Common myeloid progenitor, CD34-positive (primary cell): ENCODE results near the gene KLHL22.

ENCODE experiments used
- CTCF ChIA-PET: fragments of 350-600 bp; sonication (Branson Sonifier 250); formaldehyde crosslinking; loops from one replicate; lab custom pipeline; 2021; ENCODE audit warnings: antibody characterized with exemption; lab: Charles Lee
- POLR2A ChIA-PET: fragments of 350-600 bp; sonication (Branson Sonifier 250); formaldehyde crosslinking; loops from one replicate; lab custom pipeline; 2021; ENCODE audit warnings: antibody characterized with exemption; lab: Charles Lee
- DNase-seq, 3 donors: peaks; one replicate each; pipeline versions ENCODE4 v3.0.0 to v3.0.0-alpha.2; 2013
- H3K27ac ChIP-seq, 2 experiments: 1 replicate in 1 of 2; 2 replicates in 1 of 2; pipeline ENCODE4 v1.7.0; 2013; ENCODE audit warnings: inconsistent platforms in 2 of 2, low read length in 2 of 2, mild to moderate bottlenecking in 2 of 2, low read depth in 1 of 2, moderate library complexity in 1 of 2; ENCODE audit not compliant: severe bottlenecking in 2 of 2, insufficient read depth in 1 of 2, poor library complexity in 1 of 2
- H3K27me3 ChIP-seq, 5 experiments: replicated peaks in 2 of 5; 1 replicate in 3 of 5; 2 replicates in 2 of 5; pipeline versions ENCODE4 v1.6.1 to v1.7.0; 2013; ENCODE audit warnings: low read length in 4 of 5, mild to moderate bottlenecking in 2 of 5, moderate library complexity in 2 of 5, inconsistent platforms in 1 of 5; ENCODE audit not compliant: insufficient read depth in 5 of 5, control insufficient read depth in 4 of 5
- H3K36me3 ChIP-seq, 4 experiments: 1 replicate in 2 of 4; 2 replicates in 2 of 4; pipeline versions ENCODE4 v1.6.1 to v1.7.0; 2013; ENCODE audit warnings: low read length in 3 of 4, control low read depth in 1 of 4, mild to moderate bottlenecking in 1 of 4; ENCODE audit not compliant: control insufficient read depth in 4 of 4, insufficient read depth in 4 of 4
- H3K4me1 ChIP-seq, 4 experiments: 1 replicate in 3 of 4; 2 replicates in 1 of 4; pipeline versions ENCODE4 v1.6.1 to v1.7.1; 2013; ENCODE audit warnings: low read length in 3 of 4, mild to moderate bottlenecking in 3 of 4, control low read depth in 1 of 4, inconsistent platforms in 1 of 4, moderate library complexity in 1 of 4; ENCODE audit not compliant: control insufficient read depth in 4 of 4, insufficient read depth in 4 of 4; ENCODE audit errors: control extremely low read depth in 1 of 4
- H3K4me3 ChIP-seq, 7 experiments: 1 replicate in 4 of 7; 2 replicates in 3 of 7; pipeline versions ENCODE4 v1.5.1 to v1.7.0; 2013; ENCODE audit warnings: mild to moderate bottlenecking in 7 of 7, low read length in 6 of 7, moderate library complexity in 6 of 7, inconsistent platforms in 2 of 7, low read depth in 2 of 7, control low read depth in 1 of 7; ENCODE audit not compliant: insufficient read depth in 4 of 7, control insufficient read depth in 1 of 7; ENCODE audit errors: extremely low read depth in 1 of 7
- H3K9me3 ChIP-seq, 5 experiments: 1 replicate in 4 of 5; 2 replicates in 1 of 5; pipeline versions ENCODE4 v1.6.1 to v1.7.1; 2013; ENCODE audit warnings: low read length in 4 of 5, mild to moderate bottlenecking in 2 of 5, inconsistent platforms in 1 of 5, low read depth in 1 of 5, moderate library complexity in 1 of 5; ENCODE audit not compliant: control insufficient read depth in 4 of 5, insufficient read depth in 2 of 5; ENCODE audit errors: control extremely low read depth in 1 of 5
- WGBS: methylation state at CpG from one replicate; pipeline ENCODE4 v1.1.5; 2013; ENCODE audit not compliant: insufficient coverage; 5-methylcytosine and 5-hydroxymethylcytosine counted together

The KLHL22 gene

DNA sequence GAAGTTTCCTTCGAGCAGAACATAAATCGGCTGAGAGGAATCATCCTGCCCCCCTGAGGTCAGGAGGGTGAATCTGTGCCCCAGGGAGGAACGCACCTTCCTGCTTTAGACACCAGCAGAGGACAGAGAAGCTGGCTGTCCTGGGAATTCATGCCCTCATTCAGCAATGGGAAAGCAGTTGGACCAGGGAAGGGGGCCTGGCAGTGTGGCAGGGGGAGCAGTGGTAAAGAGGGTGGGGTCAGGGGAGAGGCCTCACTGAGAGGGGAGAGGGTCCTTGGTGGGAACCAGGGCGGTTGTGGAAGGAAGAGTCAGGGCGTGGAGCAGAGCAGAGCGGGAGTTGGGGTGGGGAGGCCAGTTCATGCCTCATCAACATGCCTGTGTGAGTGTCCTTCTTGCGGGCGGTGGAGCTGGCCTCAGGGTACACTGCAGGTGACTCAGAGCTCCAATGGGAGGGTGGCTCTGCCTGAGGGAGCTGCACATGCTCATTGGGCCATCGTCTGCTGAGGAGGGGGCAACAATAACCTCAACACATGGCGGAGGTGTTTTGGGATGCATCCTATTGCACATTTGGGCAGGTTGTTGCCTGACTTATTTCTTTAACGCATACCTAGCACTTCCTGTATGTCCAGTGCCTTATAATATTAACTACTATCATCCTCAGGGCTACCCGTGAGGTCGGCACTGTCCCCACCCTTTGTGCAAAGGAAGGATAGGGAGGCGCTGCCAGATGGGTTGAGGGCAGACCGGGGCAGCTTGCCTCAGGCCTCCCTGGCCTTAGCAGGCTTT is 35.0 kb upstream of the KLHL22 start:
- no peak for DNase-seq
- H3K4me1 ChIP-seq: peaks cover 0 to 40% (median 29%) of the 10 kb centered on the region in 4 experiments

DNA sequence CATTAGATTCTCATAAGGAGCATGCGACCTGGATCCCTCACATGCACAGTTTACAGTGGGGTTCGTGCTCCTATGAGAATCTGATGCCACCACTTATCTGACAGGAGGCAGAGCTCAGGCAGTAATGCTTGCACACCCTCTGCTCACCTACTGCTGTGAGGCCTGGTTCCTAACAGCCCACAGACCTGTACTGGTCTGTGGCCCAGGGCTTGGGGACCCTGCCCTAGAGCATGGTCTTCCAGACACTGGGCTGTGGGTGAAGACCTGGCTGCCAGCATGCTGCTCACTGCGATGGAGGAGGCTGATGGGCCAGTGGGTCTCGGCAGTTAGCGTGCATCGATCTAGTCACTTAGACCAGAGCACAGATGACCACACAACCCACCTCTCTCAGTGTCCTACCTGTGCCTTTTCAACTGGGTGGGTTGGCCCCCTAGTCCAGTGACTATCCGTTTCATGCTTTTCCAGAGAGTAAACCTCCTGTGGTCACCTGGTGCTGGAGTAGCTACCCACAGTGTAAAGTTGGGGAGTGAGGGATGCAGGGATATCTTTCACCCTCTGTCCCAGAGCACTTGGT is 32.9 kb upstream of the KLHL22 start:
- peaks cover 12 to 61% (median 22%) of the 10 kb centered on the region in 4 experiments for H3K36me3 ChIP-seq
- H3K4me1 ChIP-seq: peaks cover 6 to 48% (median 35%) of the 10 kb centered on the region in 4 experiments
- no peak for DNase-seq
- no peak overlapping the region for H3K4me3 ChIP-seq
- H3K9me3 ChIP-seq: no peaks in the 10 kb centered on the region
- 95% methylated on average over 6 of the region's 7 CpGs for WGBS
- H3K27me3 ChIP-seq: no peaks in the 10 kb centered on the region
- POLR2A ChIA-PET: no interaction called here
- CTCF ChIA-PET: interaction anchor here (1.2 to 1.6 kb wide), 3 partner anchors 10 to 40 kb away, joined by 3 to 4 read pairs (median 3); no protein-coding TSS in a partner anchor
- H3K27ac ChIP-seq: no peak overlapping the region

More for the DNA sequence above, 35.0 kb upstream of the KLHL22 start:
- CTCF ChIA-PET: interaction anchor here (0.6 kb wide), 2 partner anchors 21 to 833 kb away, joined by 3 read pairs; no protein-coding TSS in a partner anchor
- peaks cover 13 to 68% (median 23%) of the 10 kb centered on the region in 4 experiments for H3K36me3 ChIP-seq
- H3K9me3 ChIP-seq: no peaks in the 10 kb centered on the region
- H3K27ac ChIP-seq: peak overlapping the region in 1 of 2 experiments; percentile 38
- H3K27me3 ChIP-seq: no peaks in the 10 kb centered on the region
- H3K4me3 ChIP-seq: no peak overlapping the region
- WGBS: 91% methylated on average over 12 of the region's 15 CpGs
- POLR2A ChIA-PET: no interaction called here

- no peaks in the 10 kb centered on the region for H3K9me3 ChIP-seq
- peaks cover 10 to 58% (median 21%) of the 10 kb centered on the region in 4 experiments for H3K36me3 ChIP-seq
- peaks cover 13 to 46% (median 39%) of the 10 kb centered on the region in 4 experiments for H3K4me1 ChIP-seq
- WGBS: 99% methylated on average over 6 of the region's 6 CpGs
- H3K27ac ChIP-seq: peak overlapping the region in 1 of 2 experiments; percentile 51
- DNase-seq: no peak
- ChIA-PET POLR2A (no interaction called here), CTCF (interaction anchor here (1.2 to 1.6 kb wide), 2 partner anchors 16 to 42 kb away, joined by 3 to 4 read pairs; no protein-coding TSS in a partner anchor)
- H3K27me3 ChIP-seq: no peaks in the 10 kb centered on the region
- H3K4me3 ChIP-seq: no peak overlapping the region
Measured at GRCh38 chr22:20526628-20527355, 31.2 kb upstream of the KLHL22 start.

DNA sequence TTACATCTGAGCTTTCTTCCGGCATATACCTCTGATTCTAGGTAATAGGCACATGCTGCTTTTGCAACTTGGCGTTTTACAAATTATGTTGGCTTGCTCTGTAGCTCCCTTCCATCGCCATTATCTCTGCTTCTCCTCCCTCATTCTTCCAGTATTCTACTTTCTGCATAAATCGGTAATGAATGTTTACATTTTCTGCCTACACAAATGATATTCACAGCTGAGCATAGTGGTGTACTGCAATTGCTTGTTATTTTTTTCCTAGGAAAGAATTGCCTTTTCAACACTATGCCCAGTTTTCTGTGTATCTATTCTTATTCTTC is 30.7 kb upstream of the KLHL22 start:
- no peak for DNase-seq
- H3K4me3 ChIP-seq: no peak overlapping the region
- CTCF ChIA-PET: no interaction called here
- H3K36me3 ChIP-seq: peaks cover 10 to 53% (median 21%) of the 10 kb centered on the region in 4 experiments
- no peaks in the 10 kb centered on the region for H3K9me3 ChIP-seq
- POLR2A ChIA-PET: no interaction called here
- H3K4me1 ChIP-seq: peaks cover 13 to 41% (median 34%) of the 10 kb centered on the region in 4 experiments
- WGBS: 96% methylated on average over 4 of the region's 4 CpGs
- peak overlapping the region in 1 of 2 experiments; percentile 34 for H3K27ac ChIP-seq
- no peaks in the 10 kb centered on the region for H3K27me3 ChIP-seq

GRCh38 chr22:20525048-20525447 is 29.5 kb upstream of the KLHL22 start:
- Histone ChIP-seq H3K4me3 (no peak overlapping the region), H3K9me3 (no peaks in the 10 kb centered on the region), H3K27ac (no peak overlapping the region), H3K4me1 (peaks cover 13 to 31% (median 28%) of the 10 kb centered on the region in 4 experiments), H3K36me3 (peaks cover 10 to 49% (median 23%) of the 10 kb centered on the region in 4 experiments), H3K27me3 (no peaks in the 10 kb centered on the region)
- CTCF ChIA-PET: interaction anchor here (0.6 kb wide), 1 partner anchor 17 kb away, joined by 3 read pairs; no protein-coding TSS in a partner anchor
- POLR2A ChIA-PET: no interaction called here
- WGBS: 96% methylated on average over 3 of the region's 7 CpGs
- no peak for DNase-seq

DNA sequence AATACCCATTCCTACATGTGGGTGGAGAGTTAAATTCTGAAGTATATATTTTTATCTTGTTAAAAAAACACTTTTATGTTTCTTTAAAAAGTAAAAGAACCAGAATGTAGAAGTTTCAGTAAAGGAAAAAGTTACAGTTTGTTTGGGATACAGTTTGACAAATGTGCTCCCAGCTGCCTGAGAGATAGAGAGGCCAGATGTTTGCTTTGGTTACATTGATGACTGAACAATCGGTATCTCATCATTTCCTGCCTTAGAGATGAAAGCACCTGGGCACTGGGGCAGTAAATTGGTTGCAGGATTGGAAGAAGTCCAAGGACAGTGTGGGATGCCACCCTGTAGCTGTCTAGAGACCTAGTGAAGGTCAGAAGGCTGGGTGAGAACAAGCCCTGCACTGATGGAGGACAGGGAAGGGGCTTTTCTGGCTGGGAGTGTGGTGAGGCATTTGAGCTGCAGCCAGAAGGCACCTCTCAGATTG is 28.4 kb upstream of the KLHL22 start:
- POLR2A ChIA-PET: interaction anchor here (0.7 kb wide), 1 partner anchor 9 kb away, joined by 3 read pairs; no protein-coding TSS in a partner anchor

More for the DNA sequence above, 28.4 kb upstream of the KLHL22 start:
- Histone ChIP-seq H3K4me3 (no peak overlapping the region), H3K9me3 (no peaks in the 10 kb centered on the region), H3K27me3 (no peaks in the 10 kb centered on the region), H3K36me3 (peaks cover 10 to 56% (median 29%) of the 10 kb centered on the region in 4 experiments), H3K27ac (peak overlapping the region in 1 of 2 experiments; percentile 78), H3K4me1 (peaks cover 13 to 31% (median 27%) of the 10 kb centered on the region in 4 experiments)
- peak in 2 of 3 donors; percentile 11 for DNase-seq
- 0% methylated on average over 1 of the region's 1 CpG for WGBS
- CTCF ChIA-PET: interaction anchor here (1.8 kb wide), 1 partner anchor 9 kb away, joined by 9 read pairs; no protein-coding TSS in a partner anchor
